NCI-H526 treated with DMSO at 0.1 percent for 48 hours (cell line): ENCODE data around the gene KCNE1.
"Not testable (repeated sequence)": the region's sequence is repeated elsewhere in the genome, so short reads cannot be mapped to it uniquely, and the experiment has no call there.

Source experiments
- DNase-seq: peaks from one replicate; lab custom pipeline; 2025; lab: John Stamatoyannopoulos, UW

KCNE1 gene

DNA sequence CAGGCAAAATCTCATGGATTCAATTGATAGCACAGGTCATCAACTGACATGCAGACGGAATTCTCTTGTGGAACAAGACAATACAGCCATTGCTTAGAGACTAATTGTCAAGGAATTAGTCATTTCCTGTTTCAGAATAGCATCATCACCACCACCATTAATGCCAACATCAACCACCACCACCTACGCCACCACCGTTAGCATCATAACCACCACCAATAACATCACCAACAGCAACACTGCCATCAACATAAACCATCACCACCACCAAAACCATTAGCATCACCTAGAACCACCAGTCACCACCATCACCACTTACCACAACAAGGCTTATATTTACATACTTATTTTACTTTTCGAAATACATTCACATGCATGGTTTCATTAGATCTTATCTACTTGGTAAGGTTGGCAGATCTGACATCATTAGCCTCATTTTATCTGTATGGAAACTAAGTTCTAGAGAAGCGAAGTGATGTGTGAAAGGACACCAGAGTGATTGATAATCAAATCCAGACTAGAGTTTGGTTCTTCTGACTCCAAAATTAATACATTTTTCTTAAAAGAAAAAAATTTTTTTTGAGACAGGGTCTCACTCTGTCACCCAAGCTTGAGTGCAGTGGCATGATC lies 94.4 kb downstream of the KCNE1 start:
- DNase-seq = not testable (repeated sequence)

DNA sequence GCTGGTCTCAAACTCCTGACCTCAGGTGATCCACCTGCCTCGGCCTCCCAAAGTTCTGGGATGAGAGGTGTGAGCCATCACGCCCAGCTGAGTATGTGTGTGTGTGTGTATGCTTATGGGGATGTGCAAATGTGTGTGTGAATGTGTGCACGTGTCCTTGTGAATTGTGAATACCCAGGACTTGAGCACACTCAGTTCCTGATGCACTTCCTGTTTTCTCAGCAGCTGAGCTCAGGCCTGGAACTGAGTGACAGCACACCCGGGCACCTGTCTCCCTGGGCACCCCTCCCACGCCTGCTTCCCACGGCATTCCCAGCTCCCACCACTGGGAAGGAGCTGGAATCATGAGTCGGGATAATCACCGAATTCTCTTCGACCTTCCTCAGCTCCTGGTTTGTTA lies 104.7 kb downstream of the KCNE1 start:
- DNase-seq = not testable (repeated sequence)

DNA sequence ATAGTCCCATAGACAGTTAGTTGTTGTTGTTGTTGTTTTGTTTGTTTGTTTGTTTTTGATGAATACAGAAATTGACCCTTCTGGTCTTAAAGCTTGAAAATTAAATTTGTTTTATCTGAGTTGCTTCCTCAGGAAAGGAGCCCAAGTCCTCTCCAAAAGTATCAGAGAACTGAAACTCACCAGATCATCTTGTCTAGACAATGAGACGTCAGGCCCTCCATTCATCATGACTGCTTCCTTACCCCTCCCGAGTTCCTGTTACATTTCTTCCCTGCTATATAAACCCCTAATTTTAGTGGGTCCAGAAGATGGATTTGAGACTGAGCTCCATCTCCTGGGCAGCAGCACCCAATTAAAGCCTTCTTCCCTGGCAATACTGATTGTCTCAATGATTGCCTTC lies 105.3 kb downstream of the KCNE1 start:
- DNase-seq = not testable (repeated sequence)

DNA sequence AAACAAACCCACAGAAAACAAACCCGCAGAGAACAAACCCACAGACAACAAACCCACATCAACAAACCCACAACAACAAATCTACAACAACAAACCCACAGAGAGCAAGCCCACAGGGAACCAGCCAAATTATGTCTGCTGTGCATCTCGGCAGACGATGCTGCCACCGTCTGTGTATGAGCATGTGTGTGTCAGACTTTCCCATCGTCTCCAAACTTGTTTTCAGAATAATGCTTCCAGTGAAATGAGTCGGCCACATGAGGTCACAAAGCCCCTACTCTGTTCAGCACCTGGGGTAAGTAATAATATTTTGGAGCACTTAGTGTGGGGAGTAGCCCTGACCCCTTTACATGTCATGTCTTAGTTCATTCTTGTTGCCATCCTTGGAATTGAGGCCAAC lies 105.9 kb downstream of the KCNE1 start:
- not testable (repeated sequence) for DNase-seq

- not testable (repeated sequence) for DNase-seq
Observed at GRCh38 chr21:34405686-34406085, 106.3 kb downstream of the KCNE1 start.

- DNase-seq = not testable (repeated sequence)
Observed at GRCh38 chr21:34404742-34405141, 107.3 kb downstream of the KCNE1 start.

- not testable (repeated sequence) for DNase-seq
Observed at GRCh38 chr21:34400522-34400921, 111.5 kb downstream of the KCNE1 start.
